ENCODE data around the gene FSTL5.
"Not testable (repeated sequence)": the region's sequence is repeated elsewhere in the genome, so short reads cannot be mapped to it uniquely, and the experiment has no call there.

FSTL5 gene

GRCh38 chr4:161828061-161828460 is 335.7 kb downstream of the FSTL5 start:
- DNase-seq, result no peak

GRCh38 chr4:161827013-161827412 is 336.8 kb downstream of the FSTL5 start:
- DNase-seq, result no peak

- no peak for DNase-seq
Measured at GRCh38 chr4:161823450-161823849, 340.4 kb downstream of the FSTL5 start.

GRCh38 chr4:161822174-161822573 is 341.6 kb downstream of the FSTL5 start:
- DNase-seq, result no peak

- DNase-seq, result no peak
Measured at GRCh38 chr4:161817914-161818313, 345.9 kb downstream of the FSTL5 start.

- DNase-seq, result no peak
Measured at GRCh38 chr4:161816958-161817357, 346.8 kb downstream of the FSTL5 start.

- DNase-seq, result no peak
Measured at GRCh38 chr4:161815841-161816240, 348.0 kb downstream of the FSTL5 start.

GRCh38 chr4:161813889-161814288 is 349.9 kb downstream of the FSTL5 start:
- no peak for DNase-seq

- no peak for DNase-seq
Measured at GRCh38 chr4:161813389-161813788, 350.4 kb downstream of the FSTL5 start.

- no peak for DNase-seq
Measured at GRCh38 chr4:161803171-161803570, 360.6 kb downstream of the FSTL5 start.

GRCh38 chr4:161799710-161800109 is 364.1 kb downstream of the FSTL5 start:
- peak; percentile 77 for DNase-seq

GRCh38 chr4:161792991-161793390 is 370.8 kb downstream of the FSTL5 start:
- no peak for DNase-seq

GRCh38 chr4:161791796-161792556 is 371.8 kb downstream of the FSTL5 start:
- no peak for DNase-seq

- DNase-seq, result no peak
Measured at GRCh38 chr4:161767116-161767515, 396.7 kb downstream of the FSTL5 start.

GRCh38 chr4:161762796-161763195 is 401.0 kb downstream of the FSTL5 start:
- DNase-seq, result no peak

- DNase-seq, result no peak
Measured at GRCh38 chr4:161760008-161760407, 403.8 kb downstream of the FSTL5 start.

- not testable (repeated sequence) for DNase-seq
Measured at GRCh38 chr4:161758412-161758811, 405.4 kb downstream of the FSTL5 start.

GRCh38 chr4:161728929-161729328 is 434.9 kb downstream of the FSTL5 start:
- DNase-seq, result no peak

- no peak for DNase-seq
Measured at GRCh38 chr4:161721947-161722346, 441.9 kb downstream of the FSTL5 start.

GRCh38 chr4:161717084-161717483 is 446.7 kb downstream of the FSTL5 start:
- DNase-seq, result no peak

GRCh38 chr4:161714931-161715330 is 448.9 kb downstream of the FSTL5 start:
- DNase-seq, result no peak

GRCh38 chr4:161714022-161714751 is 449.6 kb downstream of the FSTL5 start:
- no peak for DNase-seq

- DNase-seq, result no peak
Measured at GRCh38 chr4:161704653-161705052, 459.1 kb downstream of the FSTL5 start.

- no peak for DNase-seq
Measured at GRCh38 chr4:161704040-161704439, 459.8 kb downstream of the FSTL5 start.
